NCI-H82 treated with DMSO at 0.1 percent for 48 hours (cell line): ENCODE results near the gene OSBP2.
"Not testable (repeated sequence)": the region's sequence is repeated elsewhere in the genome, so short reads cannot be mapped to it uniquely, and the experiment has no call there.

Experiments used
- DNase-seq: peaks from one replicate; lab custom pipeline; 2025; ENCODE audit not compliant: unreplicated experiment; lab: John Stamatoyannopoulos, UW

The OSBP2 gene

GRCh38 chr22:30694640-30695350 lies at the start of gene OSBP2:
TSS of gene OSBP2 (plus strand) at chr22:30694874. CDS start at chr22:30694910, 36 bp downstream.
- no peak for DNase-seq

- no peak for DNase-seq
These were observed 48.0 kb upstream of the OSBP2 start for GRCh38 chr22:30646518-30647160.

- no peak for DNase-seq
These were observed 47.1 kb upstream of the OSBP2 start for GRCh38 chr22:30647536-30647935.

GRCh38 chr22:30648825-30649224 lies 45.8 kb upstream of the OSBP2 start:
- DNase-seq: no peak

GRCh38 chr22:30649430-30650007 lies 45.2 kb upstream of the OSBP2 start:
- no peak for DNase-seq

- no peak for DNase-seq
These were observed 44.1 kb upstream of the OSBP2 start for GRCh38 chr22:30650508-30651116.

- DNase-seq: no peak
These were observed 41.8 kb upstream of the OSBP2 start for GRCh38 chr22:30652852-30653251.

GRCh38 chr22:30654361-30654760 lies 40.3 kb upstream of the OSBP2 start:
- DNase-seq: no peak

- DNase-seq: no peak
These were observed 39.1 kb upstream of the OSBP2 start for GRCh38 chr22:30655532-30655931.

- DNase-seq: no peak
These were observed 32.6 kb upstream of the OSBP2 start for GRCh38 chr22:30662040-30662439.

GRCh38 chr22:30664798-30665197 lies 29.9 kb upstream of the OSBP2 start:
- DNase-seq: no peak

GRCh38 chr22:30665266-30665665 lies 29.4 kb upstream of the OSBP2 start:
- DNase-seq: no peak

- no peak for DNase-seq
These were observed 28.9 kb upstream of the OSBP2 start for GRCh38 chr22:30665786-30666185.

- DNase-seq: no peak
These were observed 27.6 kb upstream of the OSBP2 start for GRCh38 chr22:30667107-30667493.

GRCh38 chr22:30667494-30668385 lies 26.9 kb upstream of the OSBP2 start, which contains the start of gene DUSP18:
TSS of gene DUSP18 (minus strand) at chr22:30667875. CDS start at chr22:30664003, 3,872 bp downstream.
- peak; percentile 33 for DNase-seq

- no peak for DNase-seq
These were observed 26.3 kb upstream of the OSBP2 start for GRCh38 chr22:30668386-30668710.

- DNase-seq: no peak
These were observed 23.6 kb upstream of the OSBP2 start for GRCh38 chr22:30671071-30671470.

GRCh38 chr22:30673136-30673535 lies 21.5 kb upstream of the OSBP2 start:
- no peak for DNase-seq

- DNase-seq: no peak
These were observed 20.2 kb upstream of the OSBP2 start for GRCh38 chr22:30674482-30674881.

GRCh38 chr22:30675436-30675835 lies 19.2 kb upstream of the OSBP2 start:
- DNase-seq: peak; percentile 14

GRCh38 chr22:30676565-30676964 lies 18.1 kb upstream of the OSBP2 start:
- not testable (repeated sequence) for DNase-seq
